Measurements from ENCODE around the gene RPLP2.

RPLP2 gene

DNA sequence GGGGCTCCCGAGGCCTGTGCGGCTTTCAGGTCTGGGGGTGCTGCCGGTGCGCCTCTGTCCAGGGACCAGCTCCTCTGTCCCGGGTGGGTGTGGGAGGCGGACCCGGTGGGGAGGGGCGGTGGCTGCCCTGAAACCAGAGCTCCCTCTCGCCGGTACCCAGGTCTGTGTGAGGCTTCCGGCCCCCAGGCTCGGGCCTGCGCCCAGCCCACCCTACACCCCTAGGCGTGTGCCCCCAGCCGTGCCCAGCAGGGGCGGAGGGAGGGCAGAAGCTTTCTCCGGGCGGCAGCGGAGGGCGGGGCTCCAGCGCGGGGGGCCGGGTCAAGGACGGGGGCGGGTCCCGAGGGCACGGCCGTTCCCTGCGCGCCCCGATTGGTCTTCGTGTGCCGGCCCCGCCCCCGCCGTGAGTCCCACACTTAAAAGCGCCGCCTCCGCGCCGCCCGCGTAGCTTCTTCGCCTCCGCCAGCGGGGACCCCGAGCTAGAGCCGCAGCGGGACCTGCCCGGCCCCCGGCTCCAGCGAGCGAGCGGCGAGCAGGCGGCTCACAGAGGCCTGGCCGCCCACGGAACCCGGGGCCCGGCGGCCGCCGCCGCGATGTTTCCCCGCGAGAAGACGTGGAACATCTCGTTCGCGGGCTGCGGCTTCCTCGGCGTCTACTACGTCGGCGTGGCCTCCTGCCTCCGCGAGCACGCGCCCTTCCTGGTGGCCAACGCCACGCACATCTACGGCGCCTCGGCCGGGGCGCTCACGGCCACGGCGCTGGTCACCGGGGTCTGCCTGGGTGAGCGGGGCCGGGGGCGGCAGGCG is 9.6 kb downstream of the RPLP2 start (continued):
- TF ChIP-seq ZSCAN4 (tag by site-specific recombination; IDR thresholded peaks at IDR 0.05) (no peak), ZNF292 (tag by site-specific recombination; IDR thresholded peaks at IDR 0.05; ENCODE audit: borderline replicate concordance, low read depth) (no peak), SP3 (tag by site-specific recombination; IDR thresholded peaks at IDR 0.05) (peak; percentile 72), ZBTB17 (tag by site-specific recombination; IDR thresholded peaks at IDR 0.05) (no peak), ZNF521 (tag by site-specific recombination; IDR thresholded peaks at IDR 0.05) (no peak), ZNF660 (tag by site-specific recombination; IDR thresholded peaks at IDR 0.05) (peak; percentile 30; the same call in 1 of the 2 replicates), ZNF76 (tag by site-specific recombination; IDR thresholded peaks at IDR 0.05; ENCODE audit: borderline replicate concordance, low read depth) (no peak), ZNF302 (tag by site-specific recombination; IDR thresholded peaks at IDR 0.05; ENCODE audit: low read depth) (no peak), ZNF18 (tag by site-specific recombination; IDR thresholded peaks at IDR 0.05) (no peak), ZNF791 (tag by site-specific recombination; IDR thresholded peaks at IDR 0.05) (no peak), PRDM1 (tag by site-specific recombination; IDR thresholded peaks at IDR 0.05) (no peak), KLF17 (tag by site-specific recombination; IDR thresholded peaks at IDR 0.05) (no peak), ZNF48 (tag by site-specific recombination; IDR thresholded peaks at IDR 0.05) (no peak), ZNF169 (tag by site-specific recombination; IDR thresholded peaks at IDR 0.05) (no peak), ZNF132 (tag by site-specific recombination; IDR thresholded peaks at IDR 0.05; ENCODE audit: borderline replicate concordance) (no peak), ZNF202 (tag by site-specific recombination; IDR thresholded peaks at IDR 0.05; ENCODE audit: borderline replicate concordance) (no peak), ZBTB11 (tag by site-specific recombination; conservative IDR thresholded peaks at IDR 0.05; ENCODE audit: low read depth) (no peak), ZNF473 (tag by site-specific recombination; IDR thresholded peaks at IDR 0.05) (no peak), ZFHX2 (tag by site-specific recombination; conservative IDR thresholded peaks at IDR 0.05) (peak; percentile 84), ZNF140 (tag by site-specific recombination; IDR thresholded peaks at IDR 0.05) (no peak), ZNF629 (tag by site-specific recombination; IDR thresholded peaks at IDR 0.05) (no peak), ZBTB1 (tag by site-specific recombination; IDR thresholded peaks at IDR 0.05) (no peak), ZBTB20 (tag by site-specific recombination; IDR thresholded peaks at IDR 0.05) (no peak; the same call in 1 of the 2 replicates), ZBTB21 (tag by site-specific recombination; IDR thresholded peaks at IDR 0.05) (no peak), ZNF792 (tag by site-specific recombination; IDR thresholded peaks at IDR 0.05) (no peak)
- TF ChIP-seq, protein P1, sequence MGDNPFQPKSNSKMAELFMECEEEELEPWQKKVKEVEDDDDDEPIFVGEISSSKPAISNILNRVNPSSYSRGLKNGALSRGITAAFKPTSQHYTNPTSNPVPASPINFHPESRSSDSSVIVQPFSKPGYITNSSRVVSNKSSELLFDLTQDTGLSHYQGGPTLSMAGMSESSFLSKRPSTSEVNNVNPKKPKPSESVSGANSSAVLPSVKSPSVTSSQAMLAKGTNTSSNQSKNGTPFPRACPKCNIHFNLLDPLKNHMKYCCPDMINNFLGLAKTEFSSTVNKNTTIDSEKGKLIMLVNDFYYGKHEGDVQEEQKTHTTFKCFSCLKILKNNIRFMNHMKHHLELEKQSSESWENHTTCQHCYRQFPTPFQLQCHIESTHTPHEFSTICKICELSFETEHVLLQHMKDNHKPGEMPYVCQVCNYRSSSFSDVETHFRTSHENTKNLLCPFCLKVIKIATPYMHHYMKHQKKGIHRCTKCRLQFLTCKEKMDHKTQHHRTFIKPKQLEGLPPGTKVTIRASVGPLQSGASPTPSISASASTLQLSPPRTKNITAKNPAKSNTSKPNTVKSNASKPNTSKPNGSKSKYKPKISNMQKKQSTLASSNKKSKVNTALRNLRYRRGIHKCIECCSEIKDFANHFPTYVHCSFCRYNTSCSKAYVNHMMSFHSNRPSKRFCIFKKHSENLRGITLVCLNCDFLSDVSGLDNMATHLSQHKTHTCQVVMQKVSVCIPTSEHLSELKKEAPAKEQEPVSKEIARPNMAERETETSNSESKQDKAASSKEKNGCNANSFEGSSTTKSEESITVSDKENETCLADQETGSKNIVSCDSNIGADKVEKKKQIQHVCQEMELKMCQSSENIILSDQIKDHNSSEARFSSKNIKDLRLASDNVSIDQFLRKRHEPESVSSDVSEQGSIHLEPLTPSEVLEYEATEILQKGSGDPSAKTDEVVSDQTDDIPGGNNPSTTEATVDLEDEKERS (tag by site-specific recombination; IDR thresholded peaks at IDR 0.05): no peak
- TF ChIP-seq, protein P2, sequence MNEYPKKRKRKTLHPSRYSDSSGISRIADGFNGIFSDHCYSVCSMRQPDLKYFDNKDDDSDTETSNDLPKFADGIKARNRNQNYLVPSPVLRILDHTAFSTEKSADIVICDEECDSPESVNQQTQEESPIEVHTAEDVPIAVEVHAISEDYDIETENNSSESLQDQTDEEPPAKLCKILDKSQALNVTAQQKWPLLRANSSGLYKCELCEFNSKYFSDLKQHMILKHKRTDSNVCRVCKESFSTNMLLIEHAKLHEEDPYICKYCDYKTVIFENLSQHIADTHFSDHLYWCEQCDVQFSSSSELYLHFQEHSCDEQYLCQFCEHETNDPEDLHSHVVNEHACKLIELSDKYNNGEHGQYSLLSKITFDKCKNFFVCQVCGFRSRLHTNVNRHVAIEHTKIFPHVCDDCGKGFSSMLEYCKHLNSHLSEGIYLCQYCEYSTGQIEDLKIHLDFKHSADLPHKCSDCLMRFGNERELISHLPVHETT (tag by site-specific recombination; IDR thresholded peaks at IDR 0.05): no peak

Data from HEK293 (cell line).